Measurements from ENCODE around the gene GPANK1.

The GPANK1 gene

GRCh38 chr6:31620586-31621319, 44.0 kb downstream of the GPANK1 start, which contains the start of gene PRRC2A (continued):
- TF ChIP-seq ZNF626 (tag by site-specific recombination; IDR thresholded peaks at IDR 0.05) (no peak), ZNF391 (tag by site-specific recombination; IDR thresholded peaks at IDR 0.05; ENCODE audit: borderline replicate concordance, low read depth) (peak; percentile 89; the same call in 1 of the 2 replicates), ZBTB20 (tag by site-specific recombination; IDR thresholded peaks at IDR 0.05) (peak; percentile 72; the same call in 1 of the 2 replicates), RBAK (tag by site-specific recombination; IDR thresholded peaks at IDR 0.05) (no peak), ZNF660 (tag by site-specific recombination; IDR thresholded peaks at IDR 0.05) (peak; percentile 74), ZNF514 (tag by site-specific recombination; IDR thresholded peaks at IDR 0.05) (no peak), SETDB1 (IDR thresholded peaks at IDR 0.05; ENCODE audit: insufficient read length, low read length) (no peak), ZNF645 (tag by site-specific recombination; IDR thresholded peaks at IDR 0.05) (peak; percentile 73; the same call in 1 of the 2 replicates), ZNF211 (tag by site-specific recombination; IDR thresholded peaks at IDR 0.05; ENCODE audit: low read depth) (no peak), ZFP37 (tag by site-specific recombination; IDR thresholded peaks at IDR 0.05) (peak; percentile 95), HOXA7 (CRISPR knock-in tag; IDR thresholded peaks at IDR 0.05; ENCODE audit: borderline replicate concordance) (no peak), ZSCAN18 (tag by site-specific recombination; IDR thresholded peaks at IDR 0.05) (no peak), ZNF76 (tag by site-specific recombination; IDR thresholded peaks at IDR 0.05; ENCODE audit: borderline replicate concordance, low read depth) (peak; percentile 64; the same call in 1 of the 2 replicates), CTCF (tag by site-specific recombination; IDR thresholded peaks at IDR 0.05) (peak; percentile 54; the same call in 1 of the 2 replicates), ZNF398 (tag by site-specific recombination; IDR thresholded peaks at IDR 0.05) (peak; percentile 89), ZNF596 (tag by site-specific recombination; IDR thresholded peaks at IDR 0.05) (0 out of 2 replicates have a peak, but pooled peaks have one; percentile 35), ZEB2 (tag by site-specific recombination; IDR thresholded peaks at IDR 0.05) (peak; percentile 87), ZNF510 (tag by site-specific recombination; IDR thresholded peaks at IDR 0.05; ENCODE audit: insufficient replicate concordance) (no peak), ZSCAN30 (tag by site-specific recombination; IDR thresholded peaks at IDR 0.05) (peak; percentile 94), SP3 (tag by site-specific recombination; IDR thresholded peaks at IDR 0.05) (peak; percentile 84), MZF1 (tag by site-specific recombination; IDR thresholded peaks at IDR 0.05; ENCODE audit: borderline replicate concordance) (no peak; the same call in 1 of the 2 replicates), ZBTB1 (tag by site-specific recombination; IDR thresholded peaks at IDR 0.05) (no peak), ZNF791 (tag by site-specific recombination; IDR thresholded peaks at IDR 0.05) (no peak), ZNF169 (tag by site-specific recombination; IDR thresholded peaks at IDR 0.05) (no peak), ZNF302 (tag by site-specific recombination; IDR thresholded peaks at IDR 0.05; ENCODE audit: low read depth) (no peak), ZNF561 (tag by site-specific recombination; IDR thresholded peaks at IDR 0.05; ENCODE audit: borderline replicate concordance) (peak; percentile 75), ZSCAN5A (tag by site-specific recombination; IDR thresholded peaks at IDR 0.05) (peak; percentile 83; the same call in 1 of the 2 replicates), ZNF26 (tag by site-specific recombination; IDR thresholded peaks at IDR 0.05) (no peak), ZNF747 (tag by site-specific recombination; IDR thresholded peaks at IDR 0.05) (no peak), ZNF423 (tag by site-specific recombination; IDR thresholded peaks at IDR 0.05) (peak; percentile 12; the same call in 1 of the 2 replicates), ZBTB7A (tag by site-specific recombination; IDR thresholded peaks at IDR 0.05; ENCODE audit: low read depth) (peak; percentile 92)

Measured in HEK293 (cell line).